Astrocyte of the hippocampus (primary cell): ENCODE results near the gene DYNC1LI1.
"Not testable (repeated sequence)": the region's sequence is repeated elsewhere in the genome, so short reads cannot be mapped to it uniquely, and the experiment has no call there.

Experiments used
- DNase-seq: peaks from one replicate; pipeline ENCODE4 v3.0.0; 2011; ENCODE audit warnings: low read depth, low spot score

The DYNC1LI1 gene

DNA sequence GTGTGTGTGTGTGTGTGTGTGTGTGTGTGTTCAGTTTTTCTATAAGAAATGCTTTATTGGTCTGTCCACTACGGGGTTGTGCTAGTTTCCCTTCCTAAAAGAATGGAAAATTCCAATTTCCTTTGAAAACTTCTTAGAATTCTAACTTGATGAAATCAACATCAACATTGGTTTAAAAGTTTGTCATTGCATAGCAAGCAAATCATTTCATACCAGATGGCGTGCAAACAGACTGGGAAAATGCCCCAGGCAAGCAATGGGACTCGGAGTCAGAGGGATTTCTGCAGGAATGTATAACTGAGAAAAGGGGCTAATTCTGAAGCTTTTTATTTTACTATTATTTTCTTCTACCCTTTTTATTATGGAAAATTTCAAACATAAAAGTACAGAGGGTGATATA, 13.1 kb upstream of the DYNC1LI1 start:
- no peak for DNase-seq

DNA sequence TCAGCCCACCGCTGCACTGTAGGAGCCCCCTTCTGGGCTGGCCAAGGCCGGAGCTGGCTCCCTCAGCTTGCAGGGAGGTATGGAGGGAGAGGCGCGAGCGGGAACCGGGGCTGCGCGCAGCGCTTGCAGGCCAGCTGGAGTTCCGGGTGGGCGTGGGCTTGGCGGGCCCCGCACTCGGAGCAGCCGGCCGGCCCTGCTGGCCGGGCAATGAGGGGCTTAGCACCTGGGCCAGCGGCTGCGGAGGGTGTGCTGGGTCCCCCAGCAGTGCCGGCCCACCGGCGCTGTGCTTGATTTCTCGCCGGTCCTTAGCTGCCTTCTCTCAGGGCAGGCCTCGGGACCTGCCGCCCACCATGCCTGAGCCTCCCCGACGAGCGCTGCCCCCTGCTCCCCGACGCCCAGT, 8.0 kb upstream of the DYNC1LI1 start:
- not testable (repeated sequence) for DNase-seq

DNA sequence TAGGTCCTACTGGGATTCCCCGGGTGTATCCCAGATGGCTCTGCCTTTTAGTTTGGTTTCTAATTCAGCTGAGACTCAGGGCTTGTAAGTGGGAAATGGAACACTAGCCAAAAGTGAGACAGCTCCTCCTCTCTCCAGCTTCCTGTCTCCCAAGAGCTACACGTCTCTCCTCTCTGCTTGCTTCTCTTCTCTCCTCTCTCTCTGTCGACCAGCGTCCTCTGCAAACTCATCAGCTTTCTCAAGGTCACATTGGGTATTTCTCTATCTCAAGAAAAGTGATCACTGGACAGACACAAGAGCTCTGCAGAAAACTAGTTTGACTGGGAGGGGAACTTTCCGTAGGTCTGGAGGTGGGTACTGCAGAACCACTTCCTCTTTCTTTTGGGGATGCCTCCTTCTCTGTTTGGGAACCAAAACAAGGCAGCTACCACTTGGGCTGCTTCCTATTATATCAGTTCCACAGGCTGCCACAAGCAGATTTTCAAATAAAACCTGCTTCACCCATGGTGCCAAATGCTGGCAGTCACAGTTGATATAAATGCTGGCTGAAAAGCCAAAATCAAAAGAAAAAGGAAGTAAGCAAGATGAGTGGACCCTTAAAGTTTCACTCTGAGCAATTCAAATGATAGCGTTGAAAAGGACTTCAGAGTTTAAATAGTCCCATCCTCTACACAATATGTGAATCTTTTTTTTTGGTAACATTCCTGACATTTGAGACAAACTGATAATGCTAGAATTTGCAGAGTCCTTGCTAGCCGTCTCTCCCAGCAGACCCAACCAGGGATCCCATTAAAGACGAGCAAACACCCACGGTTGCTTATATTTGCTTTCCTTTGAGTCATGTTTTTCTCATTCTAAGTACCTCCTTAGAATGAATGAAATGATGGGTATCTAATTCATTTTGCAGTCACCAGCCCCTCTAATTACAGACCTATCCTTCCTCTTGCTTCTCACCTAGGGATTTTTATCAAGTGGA, 7.2 kb upstream of the DYNC1LI1 start:
- no peak for DNase-seq

- DNase-seq = no peak
These were observed 6.5 kb upstream of the DYNC1LI1 start for GRCh38 chr3:32577174-32577573.

GRCh38 chr3:32575451-32576113, 4.9 kb upstream of the DYNC1LI1 start:
- DNase-seq = no peak

GRCh38 chr3:32571192-32571485, 481 bp upstream of the DYNC1LI1 start:
- no peak for DNase-seq

- DNase-seq = peak; percentile 80
These were observed 878 bp downstream of the DYNC1LI1 start for GRCh38 chr3:32569540-32570420.

DNA sequence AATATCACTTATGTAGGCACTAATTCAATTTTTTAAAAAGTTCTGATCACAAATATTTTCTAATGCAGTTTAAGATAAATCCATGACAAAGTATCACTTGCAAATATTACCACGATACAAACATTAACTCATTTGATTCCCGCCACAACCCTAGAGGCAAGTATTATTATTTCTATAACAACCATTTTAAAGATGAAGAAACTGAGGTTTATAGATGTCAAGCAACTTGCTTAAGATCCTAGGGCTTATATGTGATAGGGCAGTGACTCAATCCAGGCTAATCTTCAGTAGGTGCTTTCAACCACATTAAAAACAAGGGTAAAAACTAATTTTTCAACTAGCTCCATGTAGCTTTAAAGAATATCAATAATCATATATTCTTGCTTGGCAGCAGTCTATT, 1.7 kb downstream of the DYNC1LI1 start:
- no peak for DNase-seq

DNA sequence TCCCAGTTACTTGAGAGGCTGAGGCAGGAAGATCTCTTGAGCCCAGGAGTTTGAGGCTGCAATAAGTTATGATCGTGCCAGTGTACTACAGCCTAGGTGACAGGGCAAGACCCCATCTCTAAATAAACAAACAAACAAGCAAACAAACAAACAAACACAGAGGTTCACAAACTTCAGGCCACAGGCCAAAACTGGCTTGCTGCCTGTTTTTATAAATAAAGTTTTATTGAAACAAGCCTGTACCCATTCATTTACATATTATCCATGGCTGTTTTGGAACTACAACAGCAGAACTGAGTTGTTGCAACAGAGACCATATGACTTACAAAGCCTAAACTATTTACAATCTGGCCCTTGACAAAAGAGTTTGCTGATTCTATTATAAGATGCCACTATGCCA, 6.5 kb downstream of the DYNC1LI1 start:
- no peak for DNase-seq

DNA sequence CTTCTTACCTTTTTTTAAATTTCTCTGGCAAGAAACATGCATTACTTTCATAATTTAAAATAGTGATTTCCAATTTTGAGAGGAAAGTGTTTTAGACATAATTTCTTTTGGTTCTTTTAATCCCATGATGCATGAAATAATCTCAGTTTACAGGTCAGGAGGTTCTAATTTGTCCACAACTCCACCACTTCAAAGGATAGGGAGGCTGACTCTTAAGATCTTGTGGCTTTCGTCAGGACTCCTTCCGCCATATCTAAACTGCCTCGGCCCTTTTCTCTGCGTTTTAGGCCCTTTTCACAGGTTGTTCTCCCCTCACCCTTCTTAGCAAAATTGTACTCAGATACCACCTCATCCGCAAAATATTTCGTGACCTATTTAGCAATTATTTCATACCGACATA, 8.0 kb downstream of the DYNC1LI1 start:
- DNase-seq = no peak

- DNase-seq = no peak
These were observed 12.9 kb downstream of the DYNC1LI1 start for GRCh38 chr3:32557640-32558352.

DNA sequence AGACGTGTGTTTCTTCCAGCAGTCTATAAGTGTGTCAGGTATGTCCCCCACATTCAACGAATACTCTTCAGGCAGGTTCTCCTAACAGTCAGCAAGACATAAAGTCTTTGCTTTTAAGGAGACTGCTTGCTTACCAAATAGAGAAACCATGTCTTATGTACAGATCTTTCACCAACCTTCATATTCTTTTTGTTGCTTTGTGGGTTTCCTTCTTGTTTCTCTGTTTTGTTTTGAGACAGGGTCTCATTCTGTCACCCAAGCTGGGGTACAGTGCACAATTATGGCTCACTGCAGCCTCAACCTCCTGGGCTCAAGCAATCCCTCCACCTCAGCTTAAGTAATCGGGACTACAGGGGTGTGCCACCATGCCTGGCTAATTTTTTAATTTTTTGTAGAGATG, 14.3 kb downstream of the DYNC1LI1 start:
- no peak for DNase-seq

DNA sequence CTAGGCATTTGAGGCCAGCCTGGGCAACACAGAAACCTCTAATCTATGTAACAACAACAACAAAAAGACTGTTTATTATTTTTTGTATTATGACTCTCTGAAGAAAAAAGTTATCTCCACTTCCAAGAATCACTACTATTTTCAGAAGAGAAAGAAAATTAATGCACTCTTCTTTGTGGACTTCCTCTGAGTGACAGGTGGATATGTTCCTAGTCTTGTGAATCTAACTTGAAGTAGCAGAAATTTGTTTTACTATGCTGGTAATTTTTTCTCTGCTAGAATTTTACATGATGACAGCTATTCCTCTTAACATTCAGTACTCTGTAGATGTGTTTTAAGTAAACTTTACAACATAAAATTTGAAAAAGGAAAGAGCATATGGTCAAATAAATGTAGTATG, 16.7 kb downstream of the DYNC1LI1 start:
- no peak for DNase-seq

DNA sequence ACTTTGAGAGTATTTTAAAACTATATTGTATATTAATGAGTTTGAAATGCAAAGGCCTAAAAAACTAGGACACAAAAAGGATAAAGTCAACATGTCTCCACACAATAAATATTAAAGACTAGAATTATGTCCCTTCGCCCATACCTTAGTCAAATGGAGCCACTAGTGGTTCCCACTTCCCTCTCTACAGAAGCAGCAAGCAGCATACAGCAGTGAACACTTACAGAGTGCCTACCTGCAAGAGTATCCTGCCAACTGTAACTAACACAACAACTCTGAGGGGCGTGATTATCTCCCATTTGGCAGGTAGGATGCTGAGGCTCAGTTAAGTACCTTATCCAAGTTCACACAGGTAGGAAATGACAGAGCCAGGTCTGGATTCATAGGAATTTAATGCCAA, 17.2 kb downstream of the DYNC1LI1 start:
- no peak for DNase-seq

- no peak for DNase-seq
These were observed 18.6 kb downstream of the DYNC1LI1 start for GRCh38 chr3:32552013-32552412.

DNA sequence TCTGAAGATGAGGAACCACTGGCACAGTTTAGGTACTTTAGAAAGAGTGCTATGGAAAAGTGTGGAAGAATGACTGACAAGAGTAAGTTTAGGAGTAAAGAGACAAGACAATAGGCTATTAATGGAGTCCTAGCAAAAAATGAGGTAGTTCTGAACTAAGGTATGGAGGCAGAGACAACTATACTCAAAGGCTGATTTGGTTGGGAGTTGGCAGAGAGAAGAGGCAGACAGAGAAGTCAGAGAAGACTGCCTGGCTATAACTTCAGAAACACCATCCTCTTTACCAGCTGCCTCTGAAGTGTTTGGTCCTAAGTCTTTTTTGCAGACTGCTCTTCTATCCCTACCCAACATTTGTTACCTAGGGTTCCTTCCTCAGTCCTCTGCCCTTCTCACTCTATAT, 19.2 kb downstream of the DYNC1LI1 start:
- DNase-seq = no peak

DNA sequence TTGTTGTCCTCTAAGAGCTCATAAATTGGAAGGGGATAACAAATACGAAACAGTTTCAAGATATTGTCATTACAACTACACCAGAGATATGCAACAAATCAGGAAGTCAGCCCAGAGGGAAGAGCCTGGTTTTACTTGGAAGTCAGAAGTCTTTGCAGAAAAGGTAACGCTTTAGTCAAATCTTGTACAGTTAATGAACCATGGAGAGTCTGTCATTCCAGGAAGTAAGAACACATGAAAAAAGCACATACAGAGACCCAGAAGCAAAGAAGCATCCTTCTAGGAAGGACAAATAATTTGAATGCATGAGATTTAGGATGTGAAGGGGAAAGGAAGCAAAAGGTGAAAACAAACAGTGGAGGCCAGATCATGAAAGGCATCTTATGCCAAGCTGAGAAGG, 19.6 kb downstream of the DYNC1LI1 start:
- DNase-seq = no peak

- no peak for DNase-seq
These were observed 25.4 kb downstream of the DYNC1LI1 start for GRCh38 chr3:32545305-32545704.

GRCh38 chr3:32544894-32545293, 25.8 kb downstream of the DYNC1LI1 start:
- DNase-seq = no peak

DNA sequence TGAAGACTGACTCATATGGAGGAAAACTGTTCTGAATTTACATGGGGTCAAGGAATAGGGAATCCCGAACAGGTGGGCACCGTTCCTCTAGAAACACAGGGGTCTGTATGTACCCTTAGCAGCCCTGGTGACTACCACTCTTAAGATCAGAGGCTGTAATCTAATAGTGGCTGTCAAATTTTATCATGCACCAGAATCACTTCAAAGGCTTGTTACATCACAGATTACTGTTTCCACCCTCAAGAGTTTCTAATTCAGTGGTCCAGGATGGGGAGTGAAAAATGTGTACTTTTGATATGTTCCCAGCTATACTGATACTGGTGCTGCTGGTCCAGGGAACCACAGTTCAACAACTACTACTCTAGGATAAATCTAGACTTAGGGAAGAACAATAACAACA, 27.9 kb downstream of the DYNC1LI1 start:
- DNase-seq = no peak

DNA sequence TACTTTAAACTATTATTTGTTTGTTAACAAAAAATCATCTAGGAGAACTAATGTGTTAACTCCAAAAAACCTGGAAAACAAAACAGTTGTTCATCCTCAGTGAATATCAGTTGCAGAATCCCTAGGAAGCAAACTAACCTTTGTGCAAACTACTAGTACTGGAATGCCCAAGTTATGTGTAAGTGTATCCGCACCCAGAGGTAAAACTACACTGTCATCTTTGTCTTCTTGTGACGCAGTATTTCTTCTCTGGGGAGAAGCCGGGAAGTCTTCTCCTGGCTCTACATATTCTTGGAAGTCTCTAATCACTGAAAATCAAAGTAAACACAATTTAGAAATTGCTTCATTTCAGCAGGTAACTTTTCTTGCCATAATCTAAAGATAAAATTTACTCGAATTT, 29.8 kb downstream of the DYNC1LI1 start:
- no peak for DNase-seq

- peak; percentile 11 for DNase-seq
These were observed 38.2 kb downstream of the DYNC1LI1 start for GRCh38 chr3:32532434-32532833.
